Activated naive CD4-positive, alpha-beta T cell treated with anti-CD3 and anti-CD28 coated beads, Interleukin-2, amount 10 ng/mL, durations not matched to agents 7 days and 5 days (primary cell): Measurements from ENCODE around the gene MTX1.
A peak's percentile ranks its signal among the peaks of the same experiment; 100 is the strongest.

ENCODE experiments used
- CTCF ChIA-PET: fragments of 350-600 bp; sonication (Branson Sonifier 250); formaldehyde crosslinking; loops from one replicate; lab custom pipeline; 2021; ENCODE audit warnings: antibody characterized with exemption; lab: Charles Lee
- DNase-seq: peaks from one replicate; pipeline ENCODE4 v3.0.0-alpha.2; 2020
- H3K27ac Mint-ChIP-seq: one replicate; pipeline ENCODE4 v1.8.0; 2021; ENCODE audit warnings: mild to moderate bottlenecking, moderate library complexity, mixed read lengths
- H3K27me3 Mint-ChIP-seq: one replicate; pipeline ENCODE4 v1.8.0; 2021; ENCODE audit warnings: mild to moderate bottlenecking, mixed read lengths
- H3K36me3 Mint-ChIP-seq: one replicate; pipeline ENCODE4 v1.8.0; 2021; ENCODE audit warnings: mixed read lengths
- H3K4me1 Mint-ChIP-seq: one replicate; pipeline ENCODE4 v1.8.0; 2021; ENCODE audit warnings: mixed read lengths
- H3K4me3 Mint-ChIP-seq: one replicate; pipeline ENCODE4 v1.8.0; 2021; ENCODE audit warnings: mild to moderate bottlenecking, moderate library complexity, mixed read lengths
- H3K9me3 Mint-ChIP-seq: one replicate; pipeline ENCODE4 v1.8.0; 2021; ENCODE audit warnings: mixed read lengths

Gene MTX1

DNA sequence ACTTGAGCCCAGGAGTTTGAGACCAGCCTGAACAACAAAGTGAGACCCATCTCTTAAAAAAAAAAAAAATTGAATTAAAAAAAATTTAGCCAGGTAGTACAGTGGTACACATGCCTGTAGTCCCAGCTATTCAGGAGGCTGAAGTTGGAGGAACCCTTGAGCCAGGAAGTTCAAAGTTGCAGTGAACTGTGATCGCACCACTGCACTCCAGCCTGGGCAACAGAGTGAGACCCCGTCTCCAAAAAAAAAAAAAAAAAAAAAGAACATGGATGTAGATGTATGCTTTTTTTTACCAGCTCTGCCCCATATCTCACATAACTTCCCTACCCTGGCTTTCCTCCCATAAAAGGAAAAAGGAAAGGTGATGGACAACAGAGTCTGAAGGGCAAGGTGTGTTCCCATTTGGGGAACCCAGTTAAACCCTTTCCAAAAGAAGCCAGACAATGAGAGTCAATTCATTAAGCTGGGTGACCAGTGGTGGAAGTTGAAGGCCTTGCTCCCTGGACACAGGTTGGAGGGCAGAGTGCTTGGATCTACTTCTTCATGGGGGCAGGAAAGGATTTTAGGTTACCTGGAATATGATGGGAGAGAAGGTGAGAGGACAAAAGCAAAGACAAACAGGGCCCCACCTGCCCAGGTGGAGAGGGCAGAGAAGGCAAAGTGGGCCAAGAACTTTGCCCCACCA lies 38.3 kb upstream of the MTX1 start:
- Mint-ChIP-seq H3K36me3 (peaks cover 30% of the 10 kb centered on the region), H3K27ac (peak overlapping the region; percentile 2), H3K4me3 (no peak overlapping the region), H3K4me1 (peaks cover 52% of the 10 kb centered on the region), H3K9me3 (no peaks in the 10 kb centered on the region), H3K27me3 (peaks cover 25% of the 10 kb centered on the region)
- CTCF ChIA-PET: interaction anchor here (0.6 to 13.8 kb wide), 7 partner anchors 73 to 660 kb away, joined by 3 to 226 read pairs (median 29); no protein-coding TSS in a partner anchor
- DNase-seq: no peak

DNA sequence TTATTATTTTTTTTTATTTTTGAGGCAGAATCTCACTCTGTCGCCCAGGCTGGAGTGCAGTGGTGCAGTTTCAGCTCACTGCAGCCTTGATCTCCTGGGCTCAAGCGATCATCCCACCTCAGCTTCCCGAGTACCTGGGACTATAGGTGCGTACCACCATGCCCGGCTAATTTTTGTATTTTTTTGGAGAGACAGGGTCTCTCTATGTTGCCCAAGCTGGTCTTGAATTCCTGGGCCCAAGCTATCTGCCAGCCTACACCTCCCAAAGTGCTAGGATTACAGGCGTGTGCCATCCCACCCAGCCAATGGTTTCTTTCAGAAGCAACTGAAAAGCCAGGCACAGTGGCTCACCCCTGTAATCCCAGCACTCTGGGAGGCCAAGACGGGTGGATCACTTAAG lies 37.7 kb upstream of the MTX1 start:
- Mint-ChIP-seq H3K4me1 (peaks cover 58% of the 10 kb centered on the region), H3K9me3 (no peaks in the 10 kb centered on the region), H3K36me3 (peaks cover 30% of the 10 kb centered on the region), H3K27me3 (peaks cover 23% of the 10 kb centered on the region), H3K4me3 (no peak overlapping the region), H3K27ac (peak overlapping the region; percentile 28)
- no peak for DNase-seq
- CTCF ChIA-PET: interaction anchor here (1.0 to 13.8 kb wide), 4 partner anchors 74 to 111 kb away, joined by 4 to 226 read pairs (median 57); no protein-coding TSS in a partner anchor

DNA sequence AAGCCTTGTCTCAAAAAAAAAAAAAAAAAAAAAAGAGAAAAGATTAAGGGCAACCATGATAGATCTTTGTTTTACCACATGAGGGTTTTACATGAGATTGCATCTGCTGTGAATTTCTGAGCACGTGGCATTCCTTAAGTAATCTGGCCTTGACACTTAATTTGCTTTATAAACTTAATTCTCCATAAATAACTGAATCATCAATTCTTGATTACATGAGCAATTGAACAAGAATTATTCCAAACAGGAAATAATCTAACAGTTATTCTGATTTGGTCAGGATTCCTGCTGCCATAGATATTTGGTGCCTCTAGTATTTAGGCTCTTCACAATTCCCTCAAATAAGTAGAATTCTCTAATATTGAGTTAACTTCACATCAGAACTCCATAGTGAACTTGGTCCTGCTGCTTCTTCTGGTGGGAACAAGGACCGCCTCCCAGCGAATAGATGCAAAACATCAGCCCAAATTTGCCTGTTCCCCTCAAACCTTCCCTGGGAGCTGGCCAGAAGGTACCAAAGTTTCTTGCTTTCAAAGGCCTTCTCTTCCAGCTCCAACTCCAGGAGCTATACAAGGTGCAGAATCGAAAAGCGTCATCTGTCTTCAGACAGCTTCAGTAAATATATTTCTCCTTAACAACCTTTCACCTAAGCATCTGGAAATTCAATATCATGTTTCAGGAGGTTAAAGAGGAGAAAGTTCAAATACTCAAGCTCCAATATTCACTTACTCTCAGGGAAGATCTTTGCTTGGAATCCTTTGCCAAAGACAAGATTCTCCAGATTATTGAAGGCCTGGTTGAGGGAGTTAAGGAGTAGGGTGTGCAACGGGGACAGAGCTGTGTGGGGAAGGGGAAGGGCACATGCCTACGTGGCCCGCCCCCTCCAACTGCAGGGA lies 36.4 kb upstream of the MTX1 start:
- CTCF ChIA-PET: interaction anchor here (0.6 to 13.8 kb wide), 19 partner anchors 9 to 198 kb away, joined by 3 to 226 read pairs (median 4); partner anchors contain the start of genes CKS1B, EFNA4, MTX1 and THBS3
- DNase-seq: no peak
- H3K27ac Mint-ChIP-seq: peak overlapping the region; percentile 98
- H3K9me3 Mint-ChIP-seq: no peaks in the 10 kb centered on the region
- peaks cover 10% of the 10 kb centered on the region for H3K27me3 Mint-ChIP-seq
- H3K36me3 Mint-ChIP-seq: peaks cover 39% of the 10 kb centered on the region
- peaks cover 67% of the 10 kb centered on the region for H3K4me1 Mint-ChIP-seq
- peak overlapping the region; percentile 97 for H3K4me3 Mint-ChIP-seq

DNA sequence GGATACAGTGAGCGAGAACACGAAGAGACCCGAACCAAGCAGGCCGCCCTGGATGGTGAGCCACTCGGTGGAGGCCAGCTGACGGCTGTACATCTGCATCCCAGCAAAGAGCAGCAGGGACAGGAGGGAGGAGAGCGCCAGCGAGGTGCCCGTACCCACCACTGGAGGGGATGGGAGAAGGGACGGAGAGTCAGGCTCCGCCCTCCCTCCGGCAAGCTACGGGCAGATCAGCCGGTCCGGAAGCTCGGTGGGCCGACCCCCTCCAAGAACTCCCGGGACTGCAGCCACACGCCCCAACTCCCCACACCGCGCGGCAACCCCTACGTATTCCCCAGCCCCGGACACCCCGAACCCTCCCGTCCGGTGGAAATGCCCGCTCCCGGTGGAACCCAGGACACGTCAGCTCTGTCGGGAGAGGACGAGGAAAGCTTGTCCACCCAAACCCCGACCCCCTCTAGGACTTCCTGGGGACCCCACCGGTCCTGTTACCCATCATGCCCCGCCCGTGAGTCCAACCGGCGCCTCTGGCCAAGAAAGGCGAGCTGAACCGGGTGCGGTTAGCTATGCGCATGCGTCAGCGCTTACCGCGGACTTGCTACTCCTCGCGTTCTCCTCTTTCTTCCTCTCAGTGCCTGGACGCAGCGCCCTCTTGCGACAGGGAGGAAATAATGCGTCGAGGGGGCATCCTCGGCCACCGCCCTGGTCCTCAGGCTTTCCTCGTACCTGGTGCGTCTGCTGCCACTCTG lies 35.6 kb upstream of the MTX1 start, which contains the start of gene KRTCAP2:
KRTCAP2 (minus strand) TSS at position 573 of the 746 bp plus-strand sequence; CDS start at position 493, 80 bp downstream.
- Mint-ChIP-seq H3K4me3 (peak within 1 kb of the TSS; percentile 97), H3K4me1 (peaks cover 65% of the 10 kb centered on the region), H3K9me3 (no peaks in the 10 kb centered on the region), H3K36me3 (peaks cover 44% of the 10 kb centered on the region), H3K27me3 (peaks cover 4% of the 10 kb centered on the region), H3K27ac (peak within 1 kb of the TSS; percentile 98)
- peak; percentile 97 for DNase-seq
- CTCF ChIA-PET: interaction anchor here (0.6 to 13.8 kb wide), 26 partner anchors 8 to 315 kb away, joined by 3 to 226 read pairs (median 4); partner anchors contain the start of genes CKS1B, DPM3, EFNA4 and MTX1

DNA sequence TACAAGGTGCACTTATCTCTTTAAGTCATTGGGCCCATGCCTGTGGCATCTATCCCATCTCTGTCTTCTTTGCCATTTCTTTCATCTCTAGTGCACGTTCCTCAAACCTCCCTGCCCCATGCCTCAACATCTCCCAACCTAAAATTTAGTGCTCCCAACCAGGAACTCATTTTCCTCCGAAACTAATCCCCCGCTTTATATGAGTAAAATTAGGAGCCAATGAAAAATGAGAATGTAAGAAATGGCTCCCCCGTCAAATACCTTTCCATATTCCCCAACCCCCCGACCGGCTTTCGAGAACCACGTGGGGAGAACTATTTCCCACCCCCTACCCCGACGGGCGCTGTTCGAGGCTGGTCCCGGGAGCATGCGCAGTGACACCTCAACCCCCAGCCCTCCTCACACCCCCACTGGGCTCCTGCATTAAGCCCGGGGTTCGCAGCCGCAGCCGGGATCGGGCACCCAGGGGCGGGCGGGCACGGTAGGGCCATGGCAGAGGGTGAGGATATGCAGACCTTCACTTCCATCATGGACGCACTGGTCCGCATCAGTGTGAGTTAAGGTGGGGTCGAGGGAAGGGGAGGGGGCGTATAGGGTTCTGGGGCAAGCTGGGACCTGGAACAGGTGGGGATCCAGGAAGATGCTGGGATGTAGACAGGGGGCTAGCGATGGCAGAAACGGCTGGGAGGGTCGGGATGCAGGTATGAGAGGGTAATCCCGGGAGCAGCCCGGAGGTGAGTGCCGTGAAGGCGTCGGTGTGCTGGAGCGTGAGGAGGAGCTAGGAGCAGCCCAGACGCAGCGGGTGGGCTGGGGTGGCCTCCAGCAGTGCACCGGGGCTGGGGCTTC lies 34.8 kb upstream of the MTX1 start, which contains the start of gene TRIM46:
TRIM46 (plus strand) TSS at position 372 of the 846 bp plus-strand sequence; CDS start at position 490, 118 bp downstream.
- Mint-ChIP-seq H3K27ac (peak within 1 kb of the TSS; percentile 98), H3K4me3 (peak within 1 kb of the TSS; percentile 97), H3K4me1 (peaks cover 63% of the 10 kb centered on the region), H3K27me3 (peaks cover 4% of the 10 kb centered on the region), H3K9me3 (no peaks in the 10 kb centered on the region), H3K36me3 (peaks cover 48% of the 10 kb centered on the region)
- DNase-seq: peak; percentile 77
- CTCF ChIA-PET: interaction anchor here (0.8 to 13.8 kb wide), 20 partner anchors 9 to 200 kb away, joined by 3 to 226 read pairs (median 6); partner anchors contain the start of genes CKS1B, DPM3, MTX1 and SLC50A1

DNA sequence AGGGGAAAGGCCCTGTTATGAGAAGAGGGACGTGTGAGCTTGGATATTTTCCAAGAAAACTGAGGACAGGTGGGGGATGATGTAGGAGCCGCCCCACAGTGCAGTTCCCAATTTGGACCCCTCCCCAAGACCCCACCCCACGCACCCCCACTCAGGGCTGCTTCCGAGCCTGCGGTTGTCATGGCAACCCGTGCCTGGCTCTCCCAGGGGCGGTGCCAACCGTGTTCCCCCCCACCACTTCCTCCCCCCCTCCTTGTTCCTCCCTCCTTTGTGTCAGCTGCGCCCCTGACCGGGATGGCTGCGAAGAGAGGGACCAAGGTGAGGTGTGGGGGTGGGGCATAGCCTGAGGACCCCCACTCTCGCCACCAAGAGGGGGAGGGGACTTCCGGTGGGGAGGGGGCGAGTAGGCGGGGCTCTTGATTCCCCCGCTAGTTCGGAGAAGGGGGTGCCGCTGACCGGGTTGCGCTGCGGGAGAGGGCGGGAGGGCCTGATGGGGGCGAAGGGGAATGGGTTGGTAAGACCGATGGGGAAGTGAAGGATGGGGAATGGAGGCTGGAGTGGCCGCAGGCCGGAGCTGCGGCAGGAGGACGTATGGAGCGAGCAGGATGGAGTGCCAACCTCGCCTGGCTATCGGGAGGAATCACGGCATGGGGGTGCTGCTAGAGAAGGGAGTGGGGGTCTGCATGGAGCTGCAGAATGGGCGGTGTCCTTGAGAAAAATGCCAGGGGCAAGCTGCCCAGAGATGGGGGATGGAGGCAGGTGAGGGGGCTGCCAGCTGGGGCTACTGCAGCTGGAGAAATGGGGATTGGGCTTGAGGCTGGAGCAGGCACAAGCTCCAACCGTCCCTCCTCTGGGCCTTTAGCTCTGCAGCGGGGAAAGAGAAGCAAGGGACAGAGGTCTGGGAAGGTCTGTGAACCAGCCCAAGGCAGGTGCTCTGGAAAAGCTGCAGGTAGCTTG lies 33.9 kb upstream of the MTX1 start:
- H3K4me3 Mint-ChIP-seq: peak overlapping the region; percentile 97
- CTCF ChIA-PET: interaction anchor here (0.6 to 13.8 kb wide), 11 partner anchors 12 to 134 kb away, joined by 3 to 226 read pairs (median 6); partner anchors contain the start of genes FDPS, MTX1 and THBS3
- peak; percentile 78 for DNase-seq
- H3K36me3 Mint-ChIP-seq: peaks cover 50% of the 10 kb centered on the region
- peaks cover 71% of the 10 kb centered on the region for H3K4me1 Mint-ChIP-seq
- peaks cover 4% of the 10 kb centered on the region for H3K27me3 Mint-ChIP-seq
- peak overlapping the region; percentile 98 for H3K27ac Mint-ChIP-seq
- no peaks in the 10 kb centered on the region for H3K9me3 Mint-ChIP-seq

DNA sequence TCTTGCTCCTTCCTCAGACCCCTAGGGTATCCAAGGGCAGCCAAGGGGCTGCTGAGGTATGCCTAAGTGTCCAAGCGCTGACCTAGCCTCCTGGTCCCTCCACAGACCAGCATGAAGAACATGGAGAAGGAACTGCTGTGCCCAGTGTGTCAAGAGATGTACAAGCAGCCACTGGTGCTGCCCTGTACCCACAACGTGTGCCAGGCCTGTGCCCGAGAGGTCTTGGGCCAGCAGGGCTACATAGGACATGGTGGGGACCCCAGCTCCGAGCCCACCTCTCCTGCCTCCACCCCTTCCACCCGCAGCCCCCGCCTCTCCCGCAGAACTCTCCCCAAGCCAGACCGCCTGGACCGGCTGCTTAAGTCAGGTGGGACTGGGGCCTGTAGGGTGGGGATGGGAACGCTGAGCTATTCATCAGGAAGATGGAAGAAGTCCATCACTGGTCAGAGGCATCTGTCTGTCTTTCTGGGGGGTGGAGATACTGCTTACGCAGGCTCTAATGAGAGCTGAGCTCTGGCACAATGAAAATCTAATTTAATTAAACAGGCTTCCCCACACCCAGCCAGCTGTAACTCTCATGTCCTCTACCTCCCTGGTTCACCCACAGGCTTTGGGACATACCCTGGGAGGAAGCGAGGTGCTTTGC lies 33.1 kb upstream of the MTX1 start:
- Mint-ChIP-seq H3K36me3 (peaks cover 47% of the 10 kb centered on the region), H3K9me3 (no peaks in the 10 kb centered on the region), H3K4me1 (peaks cover 70% of the 10 kb centered on the region), H3K27ac (peak overlapping the region; percentile 49), H3K4me3 (peak overlapping the region; percentile 97), H3K27me3 (peaks cover 4% of the 10 kb centered on the region)
- no peak for DNase-seq
- CTCF ChIA-PET: interaction anchor here (0.6 to 13.8 kb wide), 10 partner anchors 11 to 133 kb away, joined by 3 to 226 read pairs (median 5); partner anchors contain the start of genes FDPS, MTX1 and THBS3

DNA sequence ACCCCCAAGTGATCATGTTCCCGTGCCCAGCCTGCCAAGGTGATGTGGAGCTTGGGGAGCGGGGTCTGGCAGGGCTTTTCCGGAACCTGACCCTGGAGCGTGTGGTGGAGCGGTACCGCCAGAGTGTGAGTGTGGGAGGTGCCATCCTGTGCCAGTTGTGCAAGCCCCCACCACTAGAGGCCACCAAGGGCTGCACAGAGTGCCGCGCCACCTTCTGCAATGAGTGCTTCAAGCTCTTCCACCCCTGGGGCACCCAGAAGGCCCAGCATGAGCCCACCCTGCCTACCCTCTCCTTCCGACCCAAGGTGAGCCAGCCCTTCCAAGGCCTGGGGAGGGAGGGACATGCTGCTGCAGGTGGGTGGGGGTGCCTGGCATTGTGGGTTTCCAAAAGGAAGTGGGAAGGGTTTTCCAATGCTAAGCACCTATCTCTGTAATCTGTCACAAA lies 32.5 kb upstream of the MTX1 start:
- Mint-ChIP-seq H3K36me3 (peaks cover 45% of the 10 kb centered on the region), H3K9me3 (no peaks in the 10 kb centered on the region), H3K4me3 (peak overlapping the region; percentile 97), H3K4me1 (peaks cover 70% of the 10 kb centered on the region), H3K27ac (peak overlapping the region; percentile 56), H3K27me3 (peaks cover 4% of the 10 kb centered on the region)
- peak; percentile 43 for DNase-seq
- CTCF ChIA-PET: interaction anchor here (0.7 to 13.8 kb wide), 7 partner anchors 11 to 91 kb away, joined by 3 to 226 read pairs (median 26); partner anchors contain the start of genes MTX1 and THBS3

DNA sequence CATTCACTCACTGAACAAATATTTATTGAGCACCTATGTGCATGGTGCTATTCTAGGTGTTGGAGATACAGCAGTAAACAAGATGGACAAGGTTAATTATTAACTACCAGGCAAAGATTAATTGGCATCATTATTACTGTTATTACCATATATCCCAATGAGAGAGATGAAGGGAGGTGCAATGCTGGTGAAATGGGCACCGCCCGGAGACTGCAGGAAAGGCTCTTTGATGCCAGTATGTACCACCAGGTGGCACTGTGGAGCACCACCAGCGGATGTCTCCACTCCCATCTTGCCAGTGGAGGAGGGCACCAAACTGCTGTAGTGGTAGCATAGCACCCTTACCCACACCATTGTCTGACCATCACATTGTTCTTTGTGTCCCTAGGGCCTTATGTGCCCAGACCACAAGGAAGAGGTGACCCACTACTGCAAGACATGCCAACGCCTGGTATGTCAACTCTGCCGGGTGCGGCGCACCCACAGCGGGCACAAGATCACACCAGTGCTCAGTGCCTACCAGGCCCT lies 31.9 kb upstream of the MTX1 start:
- peaks cover 64% of the 10 kb centered on the region for H3K4me1 Mint-ChIP-seq
- CTCF ChIA-PET: interaction anchor here (0.7 to 4.4 kb wide), 13 partner anchors 9 to 147 kb away, joined by 3 to 56 read pairs (median 5); partner anchors contain the start of genes MTX1 and THBS3

DNA sequence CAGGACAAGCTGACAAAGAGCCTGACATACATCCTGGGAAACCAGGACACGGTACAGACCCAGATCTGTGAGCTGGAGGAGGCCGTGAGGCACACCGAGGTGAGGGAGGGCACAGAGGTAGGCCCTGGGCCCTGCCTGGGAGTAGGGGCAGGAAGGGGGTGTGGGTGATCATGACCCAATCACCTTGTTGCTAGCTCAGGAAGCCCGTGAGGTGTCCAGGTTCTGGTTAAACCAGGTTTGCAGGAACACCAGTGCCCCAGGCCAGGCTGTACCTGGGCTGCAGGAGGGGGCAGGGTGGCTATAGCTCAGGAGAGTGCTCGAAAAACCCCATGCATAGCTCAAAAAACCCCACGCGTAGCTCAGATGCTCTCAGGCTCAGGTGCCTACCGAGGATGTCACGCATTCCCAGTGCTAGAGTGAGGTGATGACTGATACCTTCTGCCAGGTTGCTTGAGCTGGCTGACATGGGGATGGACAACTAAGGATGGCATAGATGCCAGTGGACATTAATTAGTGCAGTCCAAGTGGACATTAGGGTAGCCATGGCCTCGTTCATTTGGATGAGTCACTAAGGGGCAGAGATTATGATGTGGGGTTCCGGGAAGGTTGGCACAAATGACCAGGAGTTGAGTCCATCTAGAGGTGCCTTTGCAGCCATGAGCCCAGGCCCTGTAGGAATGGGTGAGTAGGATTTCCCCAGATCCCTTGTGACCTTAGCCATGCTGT lies 31.1 kb upstream of the MTX1 start:
- Mint-ChIP-seq H3K27ac (peak overlapping the region; percentile 56), H3K27me3 (peaks cover 4% of the 10 kb centered on the region), H3K4me3 (no peak overlapping the region), H3K36me3 (peaks cover 42% of the 10 kb centered on the region), H3K4me1 (peaks cover 57% of the 10 kb centered on the region), H3K9me3 (no peaks in the 10 kb centered on the region)
- no peak for DNase-seq
- CTCF ChIA-PET: interaction anchor here (0.7 to 2.5 kb wide), 10 partner anchors 9 to 146 kb away, joined by 3 to 37 read pairs (median 4); partner anchors contain the start of genes MTX1 and THBS3

More for the DNA sequence above, 31.9 kb upstream of the MTX1 start:
- H3K36me3 Mint-ChIP-seq: peaks cover 45% of the 10 kb centered on the region
- peak overlapping the region; percentile 56 for H3K27ac Mint-ChIP-seq
- H3K4me3 Mint-ChIP-seq: peak overlapping the region; percentile 97
- no peaks in the 10 kb centered on the region for H3K9me3 Mint-ChIP-seq
- DNase-seq: peak; percentile 92
- peaks cover 4% of the 10 kb centered on the region for H3K27me3 Mint-ChIP-seq
